ENCODE results near the gene ARHGAP25. TPM values are rescaled to one million over a fixed set of nuclear protein-coding genes. Genes with fewer than 3 reads are reported as not detected.
A peak's percentile ranks its signal among the peaks of the same experiment; 100 is the strongest.

The ARHGAP25 gene
- polyA plus RNA-seq, 3 donors = 20.8 to 56.8 (median 36.3) TPM

DNA sequence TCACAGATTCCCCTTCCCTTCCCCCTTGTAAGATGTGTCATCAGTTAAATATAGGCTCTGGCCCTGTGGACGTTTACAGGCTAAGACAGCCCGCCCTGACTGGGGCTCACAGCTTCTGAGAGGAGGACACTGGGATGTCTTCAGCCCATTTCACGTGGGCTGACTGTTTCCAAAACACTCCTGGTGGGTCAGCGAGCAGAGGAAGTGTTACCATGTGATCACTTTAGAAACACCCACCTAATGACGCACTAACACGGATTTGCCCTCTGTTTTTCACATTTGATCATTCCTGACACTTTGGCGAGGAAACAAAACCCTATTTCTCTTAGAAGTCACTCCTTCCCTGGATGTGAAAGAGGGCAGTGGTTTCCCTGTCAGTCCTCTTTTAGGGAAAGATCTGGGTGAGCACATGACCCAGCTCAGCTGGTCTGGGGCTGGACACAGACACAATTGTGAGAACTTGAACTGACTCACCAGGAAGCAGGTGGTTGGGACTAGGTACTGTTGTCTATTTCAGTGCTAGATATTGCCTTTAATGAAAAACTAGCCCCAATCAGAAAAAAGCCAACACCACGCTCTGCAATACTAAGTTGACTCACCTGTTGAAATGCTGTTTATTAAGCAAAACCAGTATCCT is 97.7 kb downstream of the ARHGAP25 start:
- 0% methylated on average over 4 of the region's 8 CpGs for WGBS (ENCODE audit: insufficient coverage)
- no peaks in the 10 kb centered on the region for H3K27me3 ChIP-seq (ENCODE audit: control insufficient read depth in 2 of 2, insufficient read depth in 2 of 2, low read length in 2 of 2)
- peaks cover 7 to 21% of the 10 kb centered on the region in 2 donors for H3K36me3 Mint-ChIP-seq
- H3K9me3 Mint-ChIP-seq = no peaks in the 10 kb centered on the region
- no peaks in the 10 kb centered on the region for H3K79me2 ChIP-seq (ENCODE audit: insufficient read depth, low read length)
- peak overlapping the region; percentile 97 to 98 for H3K27ac ChIP-seq (ENCODE audit: low read depth in 1 of 2, low read length in 2 of 2)
- peak overlapping the region; percentile 24 to 42 for H3K4me3 Mint-ChIP-seq
- H3K27me3 Mint-ChIP-seq (ENCODE audit: low read depth in 3 of 3) = no peaks in the 10 kb centered on the region
- H4K20me1 ChIP-seq (ENCODE audit: insufficient read depth, low read length) = no peaks in the 10 kb centered on the region
- no peak overlapping the region for H2AFZ ChIP-seq (ENCODE audit: insufficient read depth, low read depth, low read length, poor library complexity, severe bottlenecking)
- peaks cover 4 to 11% of the 10 kb centered on the region in 2 donors for H3K36me3 ChIP-seq (replicated peaks in 1 of 2; ENCODE audit: control insufficient read depth in 1 of 2, insufficient read depth in 2 of 2, low read length in 2 of 2)
- H3K4me3 ChIP-seq (replicated peaks in 1 of 3; ENCODE audit: low read depth in 2 of 3, low read length in 3 of 3) = peak overlapping the region in 1 of 3 experiments; percentile 29
- H3K9me3 ChIP-seq (replicated peaks in 1 of 2; ENCODE audit: control insufficient read depth in 1 of 2, insufficient read depth in 1 of 2, low read length in 2 of 2) = no peaks in the 10 kb centered on the region
- peak overlapping the region; percentile 99 to 100 (median 99) for H3K27ac Mint-ChIP-seq
- intact Hi-C loops (cut with micrococcal nuclease) = loop anchor here in 1 of 2 donors (5.0 kb wide), 3 partner anchors 35 to 365 kb away; partner anchors contain the start of genes APLF and FBXO48
- peak; percentile 95 to 98 (median 96) for DNase-seq
- H3K9ac ChIP-seq (ENCODE audit: insufficient read depth, low read length, poor library complexity, severe bottlenecking) = peak overlapping the region; percentile 70
- H3K4me1 Mint-ChIP-seq = peaks cover 96% of the 10 kb centered on the region
- TF ChIP-seq, protein P1, sequence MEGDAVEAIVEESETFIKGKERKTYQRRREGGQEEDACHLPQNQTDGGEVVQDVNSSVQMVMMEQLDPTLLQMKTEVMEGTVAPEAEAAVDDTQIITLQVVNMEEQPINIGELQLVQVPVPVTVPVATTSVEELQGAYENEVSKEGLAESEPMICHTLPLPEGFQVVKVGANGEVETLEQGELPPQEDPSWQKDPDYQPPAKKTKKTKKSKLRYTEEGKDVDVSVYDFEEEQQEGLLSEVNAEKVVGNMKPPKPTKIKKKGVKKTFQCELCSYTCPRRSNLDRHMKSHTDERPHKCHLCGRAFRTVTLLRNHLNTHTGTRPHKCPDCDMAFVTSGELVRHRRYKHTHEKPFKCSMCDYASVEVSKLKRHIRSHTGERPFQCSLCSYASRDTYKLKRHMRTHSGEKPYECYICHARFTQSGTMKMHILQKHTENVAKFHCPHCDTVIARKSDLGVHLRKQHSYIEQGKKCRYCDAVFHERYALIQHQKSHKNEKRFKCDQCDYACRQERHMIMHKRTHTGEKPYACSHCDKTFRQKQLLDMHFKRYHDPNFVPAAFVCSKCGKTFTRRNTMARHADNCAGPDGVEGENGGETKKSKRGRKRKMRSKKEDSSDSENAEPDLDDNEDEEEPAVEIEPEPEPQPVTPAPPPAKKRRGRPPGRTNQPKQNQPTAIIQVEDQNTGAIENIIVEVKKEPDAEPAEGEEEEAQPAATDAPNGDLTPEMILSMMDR (IDR thresholded peaks at IDR 0.05) = no peak
- H3K4me1 ChIP-seq (ENCODE audit: control insufficient read depth in 1 of 2, insufficient read depth in 2 of 2, low read length in 2 of 2) = peaks cover 98 to 99% of the 10 kb centered on the region in 2 donors
- H3K4me2 ChIP-seq (replicated peaks; ENCODE audit: extremely low read depth, low read length, poor library complexity, severe bottlenecking) = peak overlapping the region; percentile 26

DNA sequence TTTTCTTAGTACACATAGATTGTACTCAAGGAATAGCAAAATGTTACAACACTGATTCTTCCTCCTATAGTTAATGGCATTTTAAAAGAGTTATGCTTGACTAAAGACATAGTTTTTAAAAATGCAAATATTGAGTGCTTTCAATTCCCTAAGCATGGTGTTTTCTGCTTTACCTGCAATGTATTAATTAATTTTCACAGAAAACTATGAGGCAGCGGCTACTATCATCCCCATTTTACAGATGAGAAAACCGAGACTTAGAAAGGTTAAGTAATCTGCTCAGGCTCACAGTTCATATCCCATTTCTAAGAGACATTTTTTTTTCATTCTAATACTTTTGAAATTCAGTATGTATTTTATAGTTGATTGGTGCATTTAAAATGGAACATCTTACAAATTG is 98.6 kb downstream of the ARHGAP25 start:
- no CpG with 5 or more reads among the region's 2 CpGs for WGBS (ENCODE audit: insufficient coverage)
- peak overlapping the region in 1 of 2 donors; percentile 98 for H3K27ac ChIP-seq (ENCODE audit: low read depth in 1 of 2, low read length in 2 of 2)
- no peaks in the 10 kb centered on the region for H3K9me3 Mint-ChIP-seq
- TF ChIP-seq, protein P1 (IDR thresholded peaks at IDR 0.05) = no peak
- no peaks in the 10 kb centered on the region for H4K20me1 ChIP-seq (ENCODE audit: insufficient read depth, low read length)
- DNase-seq = no peak
- H3K9ac ChIP-seq (ENCODE audit: insufficient read depth, low read length, poor library complexity, severe bottlenecking) = no peak overlapping the region
- H3K36me3 ChIP-seq (replicated peaks in 1 of 2; ENCODE audit: control insufficient read depth in 1 of 2, insufficient read depth in 2 of 2, low read length in 2 of 2) = peaks cover 0 to 3% of the 10 kb centered on the region in 2 donors
- no peaks in the 10 kb centered on the region for H3K27me3 Mint-ChIP-seq (ENCODE audit: low read depth in 3 of 3)
- H3K36me3 Mint-ChIP-seq = peaks cover 0 to 13% of the 10 kb centered on the region in 2 donors
- no peaks in the 10 kb centered on the region for H3K9me3 ChIP-seq (replicated peaks in 1 of 2; ENCODE audit: control insufficient read depth in 1 of 2, insufficient read depth in 1 of 2, low read length in 2 of 2)
- peak overlapping the region; percentile 99 to 100 (median 99) for H3K27ac Mint-ChIP-seq
- peaks cover 92 to 98% of the 10 kb centered on the region in 2 donors for H3K4me1 ChIP-seq (ENCODE audit: control insufficient read depth in 1 of 2, insufficient read depth in 2 of 2, low read length in 2 of 2)
- H3K4me3 Mint-ChIP-seq = no peak overlapping the region
- no peak overlapping the region for H2AFZ ChIP-seq (ENCODE audit: insufficient read depth, low read depth, low read length, poor library complexity, severe bottlenecking)
- peaks cover 93% of the 10 kb centered on the region for H3K4me1 Mint-ChIP-seq
- intact Hi-C loops (cut with micrococcal nuclease) = loop anchor here in 1 of 2 donors (5.0 kb wide), 3 partner anchors 36 to 366 kb away; partner anchors contain the start of genes APLF and FBXO48
- H3K79me2 ChIP-seq (ENCODE audit: insufficient read depth, low read length) = no peaks in the 10 kb centered on the region
- no peak overlapping the region for H3K4me3 ChIP-seq (replicated peaks in 1 of 3; ENCODE audit: low read depth in 2 of 3, low read length in 3 of 3)
- peak overlapping the region; percentile 26 for H3K4me2 ChIP-seq (replicated peaks; ENCODE audit: extremely low read depth, low read length, poor library complexity, severe bottlenecking)
- no peaks in the 10 kb centered on the region for H3K27me3 ChIP-seq (ENCODE audit: control insufficient read depth in 2 of 2, insufficient read depth in 2 of 2, low read length in 2 of 2)

All from CD14-positive monocyte (primary cell).